NCI-H774 (cell line): ENCODE results near the gene SMARCD1.

Experiments
- DNase-seq: peaks from one replicate; lab custom pipeline; 2025; lab: John Stamatoyannopoulos, UW

SMARCD1 gene

GRCh38 chr12:50057000-50057841 lies 27.9 kb upstream of the SMARCD1 start, which contains the start of gene ASIC1:
ASIC1 (plus strand) TSS chr12:50057596; CDS start chr12:50058767, 1,171 bp downstream.
- peak; percentile 57 for DNase-seq

- no peak for DNase-seq
Observed at GRCh38 chr12:50057896-50058670, 27.1 kb upstream of the SMARCD1 start.

- no peak for DNase-seq
Observed at GRCh38 chr12:50058743-50059312, 26.3 kb upstream of the SMARCD1 start.

- DNase-seq, result no peak
Observed at GRCh38 chr12:50059440-50060119, 25.6 kb upstream of the SMARCD1 start.

- DNase-seq, result no peak
Observed at GRCh38 chr12:50060120-50060468, 25.0 kb upstream of the SMARCD1 start.

- DNase-seq, result no peak
Observed at GRCh38 chr12:50061171-50061570, 24.0 kb upstream of the SMARCD1 start.

- no peak for DNase-seq
Observed at GRCh38 chr12:50061946-50062686, 23.0 kb upstream of the SMARCD1 start.

GRCh38 chr12:50062728-50063460 lies 22.2 kb upstream of the SMARCD1 start:
- DNase-seq, result no peak

GRCh38 chr12:50065726-50066310 lies 19.3 kb upstream of the SMARCD1 start:
- DNase-seq, result no peak

- DNase-seq, result no peak
Observed at GRCh38 chr12:50066402-50066801, 18.7 kb upstream of the SMARCD1 start.

- no peak for DNase-seq
Observed at GRCh38 chr12:50069069-50069468, 16.1 kb upstream of the SMARCD1 start.

GRCh38 chr12:50069539-50069938 lies 15.6 kb upstream of the SMARCD1 start:
- no peak for DNase-seq

GRCh38 chr12:50070314-50071060 lies 14.7 kb upstream of the SMARCD1 start:
- peak; percentile 55 for DNase-seq

GRCh38 chr12:50072198-50072907 lies 12.8 kb upstream of the SMARCD1 start:
- no peak for DNase-seq

- DNase-seq, result no peak
Observed at GRCh38 chr12:50073206-50073605, 11.9 kb upstream of the SMARCD1 start.

GRCh38 chr12:50073712-50074111 lies 11.4 kb upstream of the SMARCD1 start:
- no peak for DNase-seq

GRCh38 chr12:50074936-50075807 lies 10.0 kb upstream of the SMARCD1 start:
- peak; percentile 77 for DNase-seq

GRCh38 chr12:50075808-50076170 lies 9.4 kb upstream of the SMARCD1 start:
- no peak for DNase-seq
